GM21576 (cell line): ENCODE data around the gene ENTR1.
A peak's percentile ranks its signal among the peaks of the same experiment; 100 is the strongest.
"Not testable (repeated sequence)": the region's sequence is repeated elsewhere in the genome, so short reads cannot be mapped to it uniquely, and the experiment has no call there.

Experiments used
- ATAC-seq: cut with Tn5 transposase; IDR thresholded peaks from one replicate; pipeline ENCODE4 v1.9.1; 2021; ENCODE audit warnings: mild to moderate bottlenecking, moderate library complexity; ENCODE audit not compliant: unreplicated experiment

The ENTR1 gene

GRCh38 chr9:136438548-136439480, 28.4 kb upstream of the ENTR1 start:
- ATAC-seq, result peak; percentile 38

- no peak for ATAC-seq
Observed at GRCh38 chr9:136437839-136438547, 27.6 kb upstream of the ENTR1 start.

GRCh38 chr9:136437430-136437829, 27.0 kb upstream of the ENTR1 start:
- ATAC-seq, result no peak

DNA sequence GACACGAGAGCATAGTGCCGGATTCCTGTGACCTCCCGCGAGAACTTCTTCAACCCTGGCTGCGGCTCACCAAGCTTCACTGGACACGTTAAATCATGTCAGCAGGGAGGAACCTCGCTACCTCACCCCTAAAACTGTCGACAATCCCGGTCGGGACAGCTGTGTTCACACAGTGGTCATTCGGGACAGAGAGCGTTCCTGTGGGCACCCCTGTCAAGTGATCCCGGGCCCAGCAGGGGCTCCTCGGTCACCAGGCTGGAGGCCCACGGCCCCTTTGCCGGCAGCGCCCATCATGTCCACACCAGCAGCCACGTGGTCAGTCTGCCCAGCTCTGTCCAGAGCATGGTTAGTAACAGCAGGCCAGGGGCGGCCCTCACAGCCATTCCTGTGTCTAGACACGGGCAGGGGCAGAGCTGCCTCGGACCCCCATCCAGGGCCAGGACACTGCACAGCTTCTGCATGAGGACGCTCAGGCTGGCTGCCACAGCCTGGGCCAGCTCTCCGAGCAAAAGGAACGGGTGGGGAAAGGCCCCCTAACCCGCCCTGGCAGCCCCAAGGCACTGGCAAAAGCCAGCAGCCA, 25.7 kb upstream of the ENTR1 start:
- ATAC-seq, result no peak

DNA sequence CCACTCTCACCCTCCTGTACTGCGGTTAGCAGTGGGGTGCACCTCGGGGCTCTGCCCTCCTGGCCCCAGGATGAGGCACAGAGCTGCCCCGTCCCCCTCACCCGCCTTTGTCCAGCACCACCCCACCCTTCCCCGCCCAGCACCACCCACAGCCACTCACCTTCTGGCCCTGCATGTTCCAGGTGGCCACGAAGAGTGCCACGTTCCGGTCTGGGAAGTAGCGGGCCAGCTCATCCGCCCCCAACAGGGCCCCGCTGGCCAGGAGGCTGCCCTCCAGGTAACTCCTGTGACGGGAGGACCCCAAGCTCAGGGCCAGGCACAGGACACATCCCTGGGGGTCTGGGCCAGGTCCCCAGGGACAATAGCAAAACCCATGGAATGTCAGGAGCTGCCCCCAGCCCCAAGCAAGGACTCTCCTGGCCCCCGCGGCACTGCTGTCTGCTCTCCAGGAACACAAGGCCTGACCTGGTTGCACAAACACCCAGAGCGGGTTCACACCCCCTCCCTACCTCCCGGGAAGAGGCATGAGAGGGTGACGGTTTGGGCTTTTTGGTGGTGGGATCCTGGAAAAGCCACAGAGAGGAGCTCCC, 24.3 kb upstream of the ENTR1 start:
- ATAC-seq, result no peak

- no peak for ATAC-seq
Observed at GRCh38 chr9:136433849-136434579, 23.6 kb upstream of the ENTR1 start.

DNA sequence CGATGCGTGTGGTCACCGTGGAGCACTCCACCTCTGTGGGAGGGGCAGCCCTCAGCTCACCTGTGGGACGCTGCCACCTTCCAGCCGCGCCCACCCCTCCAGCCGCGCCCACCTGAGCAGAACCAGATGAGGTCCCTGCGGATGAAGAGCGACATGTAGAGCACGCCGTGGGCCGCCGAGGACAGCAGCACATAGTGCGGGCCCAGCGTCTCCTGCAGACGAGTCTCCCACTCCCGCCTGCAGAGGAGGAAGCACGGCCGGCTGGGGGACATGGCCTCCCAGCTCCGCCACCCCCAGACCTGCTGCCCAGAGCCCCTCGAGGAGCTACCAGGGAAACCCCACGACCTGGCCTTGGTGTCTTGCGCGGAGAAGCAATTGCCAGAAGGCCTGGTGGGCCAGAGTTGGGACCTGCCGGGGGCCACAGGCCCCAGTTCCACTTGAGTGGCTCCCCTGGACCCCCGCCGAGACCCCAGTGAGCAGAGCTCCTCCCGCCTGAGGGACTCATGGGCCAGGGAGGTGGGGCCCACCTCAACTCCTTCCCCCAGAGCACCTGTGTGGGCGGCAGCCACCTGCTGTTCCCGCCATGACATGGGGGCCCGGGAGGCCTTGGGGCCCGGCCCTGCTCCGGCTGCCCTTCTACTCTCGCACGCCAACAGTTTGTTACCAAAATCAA, 22.8 kb upstream of the ENTR1 start:
- no peak for ATAC-seq

DNA sequence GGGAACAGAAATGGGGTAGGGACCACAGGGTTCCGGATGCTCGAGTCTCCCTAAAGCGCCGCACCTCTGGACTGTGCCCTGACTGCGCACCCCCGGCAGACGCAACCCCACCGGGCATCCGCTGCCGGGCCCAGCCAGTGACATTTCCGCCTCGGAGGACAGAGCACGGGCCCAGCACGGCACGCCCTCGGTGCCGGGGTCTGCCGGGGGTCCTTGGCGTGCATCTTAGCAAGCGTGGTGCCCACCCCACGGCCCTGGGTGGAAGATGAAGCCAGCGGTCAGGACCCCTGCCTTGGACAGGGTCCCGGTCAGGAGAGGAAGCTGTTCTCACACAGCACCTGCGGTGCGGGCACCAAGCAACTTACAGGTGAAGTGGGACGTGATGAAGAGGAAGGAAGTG, 22.2 kb upstream of the ENTR1 start:
- no peak for ATAC-seq

DNA sequence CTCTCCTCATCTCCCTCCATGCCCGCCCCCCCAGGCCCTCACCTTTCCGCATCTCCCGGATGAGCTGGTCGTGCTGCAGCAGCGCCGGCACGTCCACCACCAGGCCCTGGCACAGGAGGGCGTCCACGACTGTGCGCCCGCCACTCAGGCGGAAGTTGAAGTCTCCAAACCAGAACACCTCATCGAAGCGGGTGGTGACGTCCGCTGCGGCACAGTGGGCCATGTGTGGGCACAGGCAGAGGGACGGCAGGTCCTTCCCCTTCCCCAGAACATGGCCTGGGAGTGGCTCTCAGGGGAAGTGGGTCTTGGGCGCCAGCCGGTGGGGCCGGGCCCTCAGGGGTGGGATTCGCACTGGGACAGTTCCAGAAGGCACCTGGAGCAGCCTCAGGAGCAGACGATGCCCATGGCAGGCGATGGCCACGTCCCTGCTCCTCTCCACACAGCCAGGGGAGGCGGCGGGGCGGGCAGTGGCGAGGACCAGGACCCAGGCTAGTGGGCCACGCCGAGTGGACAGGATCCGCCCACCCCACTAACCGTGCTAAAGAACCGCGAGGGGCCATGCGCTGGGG, 21.5 kb upstream of the ENTR1 start:
- ATAC-seq, result no peak

GRCh38 chr9:136430588-136431234, 20.3 kb upstream of the ENTR1 start:
- no peak for ATAC-seq

- no peak for ATAC-seq
Observed at GRCh38 chr9:136429683-136430491, 19.5 kb upstream of the ENTR1 start.

- no peak for ATAC-seq
Observed at GRCh38 chr9:136429075-136429628, 18.7 kb upstream of the ENTR1 start.

DNA sequence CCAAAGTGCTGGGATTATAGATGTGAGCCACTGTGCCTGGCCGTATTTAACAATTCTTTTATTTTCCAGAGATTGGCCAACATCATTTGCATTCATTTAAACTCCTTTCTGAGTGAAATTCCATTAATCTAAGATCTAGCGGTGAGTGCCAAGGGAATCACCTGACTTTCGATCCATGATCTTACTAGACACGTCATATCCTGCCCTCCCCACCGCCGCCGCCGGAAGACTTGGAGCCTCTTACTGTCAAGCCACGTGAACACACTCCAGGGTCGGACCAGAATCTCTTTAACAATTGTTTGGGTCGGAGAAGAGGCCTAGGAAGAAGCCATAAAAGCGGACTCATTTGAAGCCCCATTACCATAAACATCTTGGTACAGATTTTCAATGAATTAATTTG, 16.4 kb upstream of the ENTR1 start:
- no peak for ATAC-seq

- ATAC-seq, result not testable (repeated sequence)
Observed at GRCh38 chr9:136425367-136425766, 15.0 kb upstream of the ENTR1 start.

GRCh38 chr9:136424750-136425362, 14.4 kb upstream of the ENTR1 start:
- ATAC-seq, result no peak

GRCh38 chr9:136423432-136424146, 13.2 kb upstream of the ENTR1 start:
- ATAC-seq, result no peak

- ATAC-seq, result no peak
Observed at GRCh38 chr9:136422876-136423275, 12.5 kb upstream of the ENTR1 start.
